HG03457 (cell line): ENCODE data around the gene ZNF768.

Experiments used
- ATAC-seq: cut with Tn5 transposase; IDR thresholded peaks from one replicate; pipeline ENCODE4 v1.9.1; 2021; ENCODE audit warnings: moderate number of reproducible peaks; ENCODE audit not compliant: unreplicated experiment

The ZNF768 gene

GRCh38 chr16:30526137-30526822, at the start of gene ZNF768:
Gene ZNF768, minus strand, starts transcription at chr16:30526566. Its CDS starts 153 bp downstream, at chr16:30526413.
- no peak for ATAC-seq

DNA sequence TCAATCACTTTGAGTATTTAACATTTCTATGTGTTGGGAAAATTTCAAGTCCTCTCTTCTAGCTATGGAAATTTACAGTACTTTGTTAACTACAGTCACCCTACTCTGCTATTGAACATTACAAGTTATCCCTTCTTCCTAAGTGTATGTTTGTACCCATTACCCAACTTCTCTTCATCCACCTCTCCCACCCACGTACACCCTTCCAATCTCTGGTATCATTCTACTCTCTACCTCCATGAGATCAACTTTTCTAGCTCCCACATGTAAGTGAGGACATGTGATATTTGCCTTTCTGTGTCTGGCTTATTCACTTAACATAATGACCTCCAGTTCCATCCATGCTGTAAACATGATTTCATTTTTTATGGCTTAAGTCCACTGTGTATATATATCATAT, 48.3 kb upstream of the ZNF768 start:
- ATAC-seq = no peak

GRCh38 chr16:30571445-30572322, 45.3 kb upstream of the ZNF768 start, which contains the start of gene ZNF688:
Gene ZNF688, minus strand, starts transcription at chr16:30571714. Its CDS starts 85 bp downstream, at chr16:30571629.
- ATAC-seq = peak; percentile 55

DNA sequence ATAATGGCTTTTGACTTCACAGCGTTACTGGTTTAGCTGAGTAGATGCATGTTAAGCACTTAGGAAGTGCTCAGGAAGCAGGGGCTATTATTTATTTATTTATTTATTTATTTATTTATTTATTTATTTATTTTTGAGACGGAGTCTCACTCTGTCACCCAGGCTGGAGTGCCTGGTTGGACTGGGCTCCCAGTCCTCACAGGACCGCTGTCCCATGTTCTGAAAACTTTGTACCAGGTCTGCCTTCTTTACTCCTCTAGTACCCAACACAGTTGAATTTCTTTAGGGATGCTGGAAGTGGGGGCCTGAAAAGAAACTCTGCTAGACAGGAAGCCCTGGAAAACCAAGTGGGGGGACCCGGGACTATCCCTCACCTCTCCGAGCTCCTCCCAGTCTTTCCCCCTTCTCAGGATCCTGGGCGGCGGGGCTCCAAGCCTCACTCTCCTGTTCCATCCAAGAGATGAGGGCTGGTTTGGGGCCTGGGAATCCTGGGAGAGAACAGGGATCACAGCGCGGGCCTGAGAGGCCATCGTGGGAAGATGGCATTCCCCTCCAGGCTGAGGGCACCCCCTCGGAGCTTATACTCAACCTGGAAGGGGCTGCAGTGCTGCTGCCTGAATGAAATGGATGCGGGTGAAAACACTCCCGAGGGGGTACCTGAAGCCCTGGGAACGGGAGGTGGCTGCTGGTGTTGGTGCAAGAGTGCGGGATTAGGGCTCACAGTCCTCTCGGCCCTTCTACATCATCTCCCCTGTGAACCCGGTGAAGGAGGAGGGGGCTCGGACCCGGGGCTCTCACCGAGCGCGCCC, 44.5 kb upstream of the ZNF768 start:
- no peak for ATAC-seq

- no peak for ATAC-seq
Measured at GRCh38 chr16:30569746-30570635, 43.6 kb upstream of the ZNF768 start.

DNA sequence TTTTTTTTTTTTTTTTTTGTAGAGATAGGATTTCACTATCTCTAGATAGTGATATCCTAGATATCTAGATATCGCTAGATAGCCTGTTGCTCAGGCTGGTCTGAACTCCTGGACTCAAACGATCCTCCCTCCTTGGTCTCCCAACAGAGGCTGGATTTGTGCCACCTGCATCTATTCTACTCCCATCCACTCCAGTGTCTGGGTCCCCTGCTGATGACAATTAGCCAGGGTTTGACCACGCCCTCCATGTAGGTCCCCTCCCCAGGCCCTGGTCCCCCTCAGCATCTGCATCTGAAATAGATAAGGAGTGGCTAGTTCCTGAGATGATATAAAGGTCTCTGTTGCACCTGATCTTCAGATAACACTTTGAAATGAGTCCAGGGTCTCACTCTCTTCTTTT, 42.9 kb upstream of the ZNF768 start:
- no peak for ATAC-seq

DNA sequence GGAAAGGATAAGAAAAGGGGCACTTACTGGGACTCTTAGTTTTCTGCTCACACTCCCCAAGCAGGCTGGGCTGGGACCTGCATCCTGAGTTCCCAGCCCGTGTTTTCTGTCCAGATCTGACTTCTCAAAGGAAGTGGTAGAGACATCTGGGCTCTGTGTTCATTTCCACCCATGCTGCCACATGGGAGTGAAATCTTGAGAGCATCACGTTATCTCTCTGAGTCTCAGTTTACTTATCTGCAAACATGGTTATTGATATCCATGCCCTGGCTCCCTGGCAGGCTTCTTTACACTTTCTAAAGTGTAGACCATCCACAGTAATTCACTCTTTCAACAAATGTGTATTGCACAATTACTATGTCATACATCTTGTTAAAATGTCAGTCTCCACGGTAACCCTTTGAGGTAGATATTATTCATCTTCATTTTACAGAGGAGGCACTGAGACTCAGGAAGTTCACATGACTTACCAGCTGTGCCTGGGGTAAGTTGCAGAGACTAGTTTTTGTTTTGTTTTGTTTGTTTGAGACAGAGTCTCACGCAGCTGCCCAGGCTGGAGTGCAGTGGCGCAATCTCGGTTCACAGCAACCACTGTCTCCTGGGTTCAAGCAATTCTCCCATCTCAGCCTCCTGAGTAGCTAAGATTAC, 41.7 kb upstream of the ZNF768 start:
- ATAC-seq = no peak

DNA sequence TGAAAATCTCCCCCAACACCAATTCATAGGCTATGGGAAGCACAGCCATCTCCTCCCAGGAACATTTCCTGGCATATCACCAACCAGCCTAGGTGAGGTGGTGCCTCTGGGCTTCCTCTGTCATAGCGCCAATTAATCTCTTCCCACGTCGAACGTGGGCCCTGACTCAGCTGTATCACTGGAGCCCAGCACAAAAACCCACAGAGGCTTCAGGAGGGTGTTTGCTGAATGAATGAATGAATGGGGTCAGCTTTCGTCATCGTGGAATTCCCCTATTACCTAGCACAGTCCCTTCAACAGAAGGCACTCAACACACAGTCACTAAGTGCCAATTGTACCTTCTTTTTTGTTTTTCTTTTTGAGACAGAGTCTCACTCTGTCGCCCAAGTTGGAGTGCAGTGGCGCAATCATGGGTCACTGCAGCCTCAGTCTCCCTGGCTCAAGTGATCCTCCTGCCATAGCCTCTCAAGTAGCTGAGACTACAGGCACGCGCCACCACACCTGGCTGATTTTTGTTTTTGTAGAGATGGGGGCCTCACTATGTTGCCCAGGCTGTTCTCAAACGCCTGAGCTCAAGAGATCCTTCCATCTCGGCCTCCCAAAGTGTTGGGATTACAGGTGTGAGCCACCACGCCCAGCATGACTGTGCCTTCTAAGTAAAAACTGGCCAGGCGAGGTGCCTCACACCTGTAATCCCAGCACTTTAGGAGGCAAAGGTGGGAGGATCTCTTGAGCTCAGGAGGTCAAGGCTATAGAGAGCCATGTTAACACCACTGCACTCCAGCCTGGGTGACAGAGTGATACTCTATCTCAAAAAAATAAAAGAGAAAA, 41.0 kb upstream of the ZNF768 start:
- no peak for ATAC-seq

- ATAC-seq = no peak
Measured at GRCh38 chr16:30566531-30566930, 40.2 kb upstream of the ZNF768 start.

GRCh38 chr16:30565984-30566383, 39.6 kb upstream of the ZNF768 start:
- ATAC-seq = no peak

- ATAC-seq = no peak
Measured at GRCh38 chr16:30565526-30565925, 39.2 kb upstream of the ZNF768 start.

- no peak for ATAC-seq
Measured at GRCh38 chr16:30562021-30562420, 35.7 kb upstream of the ZNF768 start.

DNA sequence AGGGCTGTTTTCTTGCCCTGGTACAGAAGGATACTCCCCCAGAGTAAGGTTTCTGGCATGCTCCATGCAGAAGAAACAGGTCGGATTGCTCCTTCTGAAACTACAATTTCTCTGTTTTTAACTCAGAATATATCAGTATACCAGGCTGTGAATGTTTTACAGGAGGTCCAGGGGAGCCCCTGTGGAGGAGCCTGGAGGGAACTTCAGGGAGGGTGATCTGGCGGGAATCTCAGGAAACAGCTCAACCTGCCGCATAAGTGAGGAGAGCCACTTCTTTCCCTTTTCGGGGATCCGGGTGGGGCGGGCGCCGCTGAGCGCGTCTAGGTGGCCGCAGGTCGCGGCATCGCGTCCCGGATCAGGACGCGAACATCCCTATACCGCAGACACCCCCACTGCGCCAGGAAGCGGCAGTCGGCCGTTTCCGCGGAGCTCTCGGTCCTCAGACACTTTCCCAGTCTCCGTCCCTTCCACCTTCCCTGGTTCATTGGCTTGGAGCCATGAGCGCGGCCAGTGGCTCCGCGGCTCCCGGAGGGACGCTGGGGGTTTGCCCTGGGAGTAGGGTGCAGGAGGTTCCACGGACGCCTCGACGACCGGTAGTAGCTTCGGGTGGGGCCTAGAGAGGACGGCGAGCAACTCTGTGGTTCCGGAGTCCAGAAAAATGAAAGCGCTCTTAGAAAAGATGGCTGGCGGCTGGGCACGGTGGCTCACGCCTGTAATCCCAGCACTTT, 34.9 kb upstream of the ZNF768 start:
- no peak for ATAC-seq

DNA sequence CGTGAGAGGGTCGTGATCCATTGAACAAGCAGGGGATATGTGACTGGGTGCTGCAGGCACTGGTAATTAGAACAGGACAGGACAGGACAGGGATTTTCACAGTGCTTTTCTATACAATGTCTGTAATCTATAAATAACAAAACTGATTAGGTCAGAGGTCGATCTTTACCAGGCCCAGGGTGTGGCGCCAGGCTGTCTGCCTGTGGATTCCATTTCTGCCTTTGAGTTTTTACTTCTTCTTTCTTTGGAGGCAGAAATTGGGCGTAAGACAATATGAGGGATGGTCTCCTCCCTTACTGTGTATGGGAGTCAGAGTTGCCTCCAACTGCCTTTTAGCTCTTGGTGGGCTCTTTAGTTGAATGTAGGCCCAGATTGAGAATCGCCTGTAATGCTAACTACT, 33.3 kb upstream of the ZNF768 start:
- no peak for ATAC-seq

GRCh38 chr16:30558789-30559377, 32.5 kb upstream of the ZNF768 start:
- ATAC-seq = no peak

DNA sequence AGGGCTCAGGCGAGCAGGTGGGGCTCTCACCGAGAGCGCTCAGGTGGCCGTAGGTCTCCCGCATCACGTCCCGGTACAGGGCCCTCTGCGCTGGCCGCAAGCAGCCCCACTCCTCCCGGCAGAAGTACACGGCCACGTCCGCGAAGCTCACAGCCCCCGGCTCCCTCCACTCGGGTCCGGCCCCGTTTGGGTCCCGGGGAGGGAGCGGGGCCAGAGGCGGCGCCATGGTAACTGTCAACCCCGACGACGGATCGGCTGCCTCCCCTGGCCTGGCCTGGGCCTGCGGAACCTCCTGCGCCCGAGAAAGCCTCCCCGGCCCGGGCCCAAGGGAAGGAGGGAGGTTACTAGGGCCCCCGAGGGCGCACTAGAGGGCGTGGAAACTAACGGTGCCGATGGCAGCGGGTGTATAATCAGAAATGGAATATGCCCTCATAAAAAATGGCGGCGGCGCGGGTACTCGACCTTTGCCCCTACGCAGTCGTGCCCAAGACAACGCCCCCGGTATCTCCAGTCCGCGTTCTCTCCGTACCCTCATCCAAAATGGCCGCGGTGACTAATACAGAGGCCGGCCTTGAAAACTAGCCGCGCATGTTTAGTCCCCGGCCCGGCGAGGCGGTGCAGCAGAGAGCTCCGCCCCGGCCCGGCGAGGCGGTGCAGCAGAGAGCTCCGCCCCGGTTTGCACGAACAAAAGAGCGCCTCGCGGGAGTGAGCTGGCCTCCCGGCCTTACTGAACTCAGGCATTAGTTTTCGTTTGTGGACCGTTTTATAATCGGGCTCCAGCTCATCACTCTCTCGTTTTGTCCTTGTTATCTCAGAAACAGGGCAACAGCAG, 31.8 kb upstream of the ZNF768 start, which contains the start of gene ZNF764:
ZNF764 (minus strand) TSS at position 418 of the 832 bp plus-strand sequence; CDS start at position 226, 192 bp downstream.
- ATAC-seq = peak; percentile 62

GRCh38 chr16:30557707-30557956, 31.3 kb upstream of the ZNF768 start:
- no peak for ATAC-seq
